CD1c-positive myeloid dendritic cell (primary cell): Measurements from ENCODE around the gene NSD2.
"Not testable (repeated sequence)": the region's sequence is repeated elsewhere in the genome, so short reads cannot be mapped to it uniquely, and the experiment has no call there.

Source experiments
- DNase-seq: peaks from one replicate; pipeline ENCODE4 v3.0.0-alpha.2; 2016; ENCODE audit errors: extremely low spot score

The NSD2 gene

DNA sequence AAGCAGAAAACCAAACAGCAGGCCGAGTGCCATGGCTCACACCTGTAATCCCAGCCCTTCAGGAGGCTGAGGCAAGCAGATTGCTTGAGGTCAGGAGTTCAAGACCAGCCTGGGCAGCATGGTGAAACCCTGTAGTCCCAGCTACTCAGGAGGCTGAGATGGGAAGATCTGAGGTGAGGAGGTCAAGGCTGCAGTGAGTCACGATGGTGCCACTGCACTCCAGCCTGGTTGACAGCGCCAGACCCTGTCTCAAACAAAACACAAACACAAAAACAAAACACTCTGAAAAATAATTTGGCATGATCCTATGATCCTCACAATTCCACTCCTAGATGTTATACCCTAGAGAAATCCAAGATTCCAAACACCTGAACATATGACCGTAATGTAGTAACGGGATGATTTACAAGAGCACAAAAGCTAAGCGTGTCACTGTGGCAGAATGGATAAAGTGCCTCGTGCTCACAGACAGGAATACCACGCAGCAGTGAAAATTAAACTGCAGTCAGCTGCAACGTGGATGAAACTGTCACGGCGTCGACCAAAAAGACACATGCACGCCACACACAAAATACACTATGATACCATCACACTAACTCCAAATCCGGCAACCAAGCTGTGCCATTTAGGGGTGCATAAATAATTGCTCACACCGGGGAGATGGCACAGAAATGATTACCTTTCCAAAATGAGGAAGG, 135.9 kb downstream of the NSD2 start:
- no peak for DNase-seq

DNA sequence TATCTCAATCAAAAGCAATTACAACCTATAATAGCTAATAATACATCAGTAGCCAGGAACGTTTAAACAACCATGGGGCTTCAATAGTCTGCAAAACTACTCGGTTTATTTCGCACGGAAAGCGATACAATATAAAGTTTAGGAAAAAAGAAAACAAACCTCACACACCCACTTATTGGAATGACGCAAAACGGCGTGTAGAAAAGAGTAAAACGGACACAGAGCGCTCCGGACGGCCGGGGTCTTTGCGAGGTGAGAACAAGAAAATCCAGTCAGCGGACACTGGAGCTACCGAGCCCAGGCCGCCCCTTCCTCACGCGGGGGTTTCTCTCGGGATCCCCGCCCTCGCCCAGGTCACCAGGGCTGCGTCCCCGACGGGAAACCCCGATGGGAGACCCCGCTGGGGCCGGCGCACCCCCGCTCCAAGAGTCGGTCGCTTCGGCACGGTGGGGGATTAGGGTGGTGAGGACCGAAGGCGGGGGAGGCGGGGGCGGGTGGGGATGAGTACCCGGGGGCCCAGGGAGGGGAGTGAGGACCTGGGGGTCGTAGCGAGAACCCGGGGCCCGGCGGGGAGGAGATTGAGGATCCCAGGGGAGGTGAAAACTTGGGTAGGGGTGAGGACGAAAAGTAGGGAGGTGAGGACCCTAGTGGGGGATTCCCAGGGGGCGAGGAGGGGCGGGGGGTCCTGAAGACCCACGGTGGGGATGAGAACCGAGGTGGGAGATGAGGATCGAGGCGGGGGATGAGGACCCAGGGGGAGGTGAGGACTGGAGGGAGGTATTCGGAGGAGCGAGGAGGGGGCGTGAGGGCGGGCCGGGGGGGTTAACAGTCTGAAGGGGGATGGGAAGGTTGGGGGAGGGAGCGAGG, 136.8 kb downstream of the NSD2 start:
- peak; percentile 1 for DNase-seq

DNA sequence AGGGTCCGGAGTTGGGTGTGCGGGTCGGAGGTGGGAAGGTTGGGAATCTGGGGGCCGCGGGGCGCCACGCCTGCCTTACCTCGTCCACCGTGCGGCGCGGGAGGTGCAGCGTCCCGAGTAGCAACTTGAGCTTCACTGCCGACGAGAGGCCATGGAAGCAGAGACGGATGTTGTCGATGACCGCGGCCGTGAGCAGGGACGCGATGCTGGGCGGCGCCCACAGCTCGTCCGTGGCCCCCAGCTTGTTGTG, 137.4 kb downstream of the NSD2 start:
- DNase-seq: no peak

DNA sequence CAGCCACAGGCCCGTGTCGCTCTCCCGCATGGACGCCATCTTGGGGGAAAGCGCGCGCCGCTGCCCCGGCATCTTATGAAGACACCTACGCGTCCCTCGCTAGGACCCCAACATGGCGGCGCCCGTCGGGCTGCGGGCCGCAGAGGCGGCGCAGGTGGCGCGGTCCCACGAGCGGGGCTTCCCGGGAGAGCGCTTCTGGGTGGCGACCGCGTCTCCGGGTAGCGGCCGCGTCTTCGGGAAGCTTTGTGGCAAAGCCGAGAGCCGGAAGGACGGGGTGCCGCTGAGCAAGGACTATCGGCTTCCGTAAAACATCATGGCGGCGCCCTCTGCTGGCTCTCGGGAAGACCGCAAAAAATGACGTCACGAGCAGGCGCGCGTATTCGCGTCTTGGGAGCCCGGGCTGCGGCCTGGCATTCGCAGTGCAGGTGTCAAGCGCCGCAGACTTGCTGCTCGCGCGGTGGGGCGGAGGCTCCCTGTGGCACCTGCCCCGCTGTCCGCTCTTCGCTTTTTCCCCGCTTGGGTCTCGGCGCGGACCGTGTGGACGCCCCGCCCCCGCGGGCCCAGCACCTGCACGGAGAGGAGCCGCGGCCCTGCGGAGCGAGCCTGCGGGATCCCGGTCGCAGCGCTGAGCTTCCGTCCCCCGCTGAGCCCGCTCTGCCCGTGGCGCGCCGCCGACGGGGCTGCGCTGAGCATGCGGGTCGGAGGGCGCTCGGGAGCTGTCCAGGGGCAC, 137.9 kb downstream of the NSD2 start, which contains the start of gene NELFA:
TSS of gene NELFA (minus strand) at position 54 of the 730 bp plus-strand sequence. CDS start at position 39, 15 bp downstream.
- DNase-seq: peak; percentile 97

DNA sequence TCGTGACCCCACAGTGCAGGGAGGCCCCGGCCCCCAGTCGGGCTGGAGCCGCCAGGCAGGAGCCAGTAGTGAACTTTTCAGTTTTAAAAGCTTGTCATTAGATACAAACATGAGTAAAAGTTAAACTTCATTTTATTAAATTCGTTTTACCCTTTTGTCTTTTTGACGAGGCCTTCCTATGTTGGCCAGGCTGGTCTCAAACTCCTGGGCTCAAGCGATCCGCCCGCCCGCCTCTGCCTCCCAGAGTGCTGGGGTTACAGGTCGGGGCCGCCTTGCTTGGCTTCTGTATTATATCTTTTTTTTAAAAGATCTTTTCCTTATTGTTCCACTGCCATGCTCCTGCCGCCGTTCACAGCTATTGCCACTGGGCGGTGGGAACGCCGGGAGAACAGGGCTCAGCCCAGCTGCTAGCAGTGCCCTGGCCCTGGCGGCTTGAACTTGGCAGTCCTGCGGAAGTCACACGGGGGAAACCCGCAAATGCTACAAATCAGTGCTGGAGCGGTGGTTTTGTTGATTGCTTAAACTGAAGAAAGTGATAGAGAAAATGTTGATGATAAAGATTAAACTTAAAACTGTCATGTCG, 138.5 kb downstream of the NSD2 start:
- DNase-seq: peak; percentile 76

DNA sequence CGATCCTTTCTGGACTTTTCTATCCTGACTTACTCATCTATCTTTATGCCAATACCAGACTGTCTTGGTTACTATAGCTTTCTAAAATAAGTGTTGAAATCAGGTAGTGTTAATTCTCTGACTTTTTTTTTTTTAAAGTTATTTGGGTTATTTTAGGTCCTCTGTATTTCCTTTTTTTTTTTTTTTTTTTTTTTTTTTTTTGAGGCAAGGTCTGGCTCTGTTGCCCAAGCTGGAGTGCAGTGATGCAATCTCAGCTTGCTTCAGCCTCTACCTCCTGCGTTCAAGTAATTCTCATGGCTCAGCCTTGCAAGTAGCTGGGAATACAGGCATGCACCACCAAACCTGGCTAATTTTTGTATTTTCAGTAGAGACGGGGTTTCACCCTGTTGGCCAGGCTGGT, 140.4 kb downstream of the NSD2 start:
- DNase-seq: peak; percentile 36

DNA sequence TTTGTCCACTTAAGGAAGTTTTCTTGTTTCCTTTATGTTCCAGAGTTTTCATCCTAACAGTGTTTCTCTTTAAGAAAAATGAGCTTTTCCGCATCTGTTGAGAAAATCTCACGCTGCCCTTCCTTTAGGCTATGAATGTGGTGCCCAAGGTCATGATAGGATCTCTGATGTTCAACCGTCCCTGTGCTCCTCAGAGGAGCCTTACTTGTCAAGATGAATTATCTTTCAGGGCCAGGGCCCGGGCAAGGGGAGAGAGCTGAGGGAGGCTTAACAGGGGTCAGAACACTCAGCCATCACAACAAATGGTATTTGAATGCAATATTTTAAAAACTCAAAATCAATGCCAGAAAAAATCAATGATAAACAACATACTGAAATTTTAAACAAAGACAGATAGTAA, 143.8 kb downstream of the NSD2 start:
- DNase-seq: no peak

DNA sequence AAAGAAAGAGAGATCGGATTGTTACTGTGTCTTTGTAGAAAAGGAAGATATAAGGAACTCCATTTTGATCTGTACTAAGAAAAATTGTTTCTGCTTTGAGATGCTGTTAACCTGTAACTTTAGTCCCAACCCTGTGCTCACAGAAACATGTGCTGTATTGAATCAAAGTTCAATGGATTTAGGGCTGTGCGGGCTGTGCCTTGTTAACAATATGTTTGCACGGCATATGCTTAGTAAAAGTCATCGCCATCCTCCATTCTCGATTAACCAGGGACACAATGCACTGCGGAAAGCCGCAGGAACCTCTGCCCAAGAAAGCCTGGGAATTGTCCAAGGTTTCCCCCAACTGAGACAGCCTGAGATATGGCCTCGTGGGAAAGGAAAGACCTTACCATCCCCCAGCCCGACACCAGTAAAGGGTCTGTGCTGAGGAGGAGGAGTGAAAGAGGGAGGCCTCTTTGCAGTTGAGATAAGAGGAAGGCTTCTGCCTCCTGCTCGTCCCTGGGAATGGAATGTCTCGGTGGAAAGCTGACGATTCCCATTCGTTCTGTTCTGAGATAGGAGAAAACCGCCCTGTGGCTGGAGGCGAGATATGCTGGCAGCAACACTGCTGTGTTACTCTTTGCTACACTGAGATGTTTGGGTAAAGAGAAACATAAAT, 150.3 kb downstream of the NSD2 start:
- DNase-seq: not testable (repeated sequence)

DNA sequence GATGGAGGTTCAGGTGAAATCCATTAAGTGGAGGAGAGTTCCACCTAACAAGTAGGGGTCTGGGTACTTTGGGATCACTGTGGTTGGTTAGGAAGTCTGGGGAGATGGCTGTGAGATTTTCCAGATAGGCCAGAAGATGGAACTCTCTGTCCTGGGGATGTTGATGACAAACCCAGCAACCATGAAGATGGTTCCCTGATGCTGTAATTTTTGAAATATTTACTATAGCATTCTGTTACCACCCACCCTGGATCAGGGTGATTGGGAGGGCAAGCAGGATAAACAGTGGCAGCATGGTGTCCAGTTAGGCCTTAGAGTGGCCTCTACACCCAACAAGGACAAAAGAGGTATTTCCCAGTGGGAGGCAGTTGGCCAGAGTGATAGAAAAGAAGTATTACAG, 153.5 kb downstream of the NSD2 start:
- DNase-seq: no peak

DNA sequence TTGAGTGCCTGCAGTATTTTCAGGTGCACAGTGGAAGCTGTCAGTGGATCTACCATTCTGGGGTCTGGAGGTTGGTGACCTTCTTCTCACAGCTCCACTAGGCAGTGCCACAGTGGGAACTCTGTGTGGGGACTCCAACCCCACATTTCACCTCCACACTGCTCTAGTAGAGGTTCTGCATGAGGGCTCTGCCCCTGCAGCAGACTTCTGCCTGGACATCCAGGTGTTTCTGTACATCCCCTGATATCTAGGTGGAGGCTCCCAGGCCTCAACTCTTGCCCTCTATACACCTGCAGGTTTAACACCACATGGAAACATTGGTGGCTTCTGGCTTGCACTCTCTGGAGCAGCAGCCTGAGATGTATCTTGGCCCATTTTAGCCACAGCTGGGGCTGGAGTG, 154.6 kb downstream of the NSD2 start:
- no peak for DNase-seq

DNA sequence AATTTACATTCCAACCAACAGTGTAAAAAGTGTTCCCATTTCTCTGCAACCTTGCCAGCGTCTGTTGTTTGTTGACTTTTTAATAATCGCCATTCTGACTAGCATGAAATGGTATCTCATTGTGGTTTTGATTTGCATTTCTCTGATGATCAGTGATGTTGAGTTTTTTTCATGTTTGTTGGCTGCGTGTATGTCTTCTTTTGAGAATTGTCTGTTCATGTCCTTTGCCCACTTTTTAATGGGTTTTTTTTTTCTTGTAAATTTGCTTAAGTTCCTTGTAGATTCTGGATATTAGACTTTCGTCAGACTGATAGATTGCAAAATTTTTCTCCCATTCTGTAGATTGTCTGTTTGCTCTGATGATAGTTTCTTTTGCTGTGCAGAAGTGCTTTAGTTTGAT, 155.9 kb downstream of the NSD2 start:
- DNase-seq: not testable (repeated sequence)

DNA sequence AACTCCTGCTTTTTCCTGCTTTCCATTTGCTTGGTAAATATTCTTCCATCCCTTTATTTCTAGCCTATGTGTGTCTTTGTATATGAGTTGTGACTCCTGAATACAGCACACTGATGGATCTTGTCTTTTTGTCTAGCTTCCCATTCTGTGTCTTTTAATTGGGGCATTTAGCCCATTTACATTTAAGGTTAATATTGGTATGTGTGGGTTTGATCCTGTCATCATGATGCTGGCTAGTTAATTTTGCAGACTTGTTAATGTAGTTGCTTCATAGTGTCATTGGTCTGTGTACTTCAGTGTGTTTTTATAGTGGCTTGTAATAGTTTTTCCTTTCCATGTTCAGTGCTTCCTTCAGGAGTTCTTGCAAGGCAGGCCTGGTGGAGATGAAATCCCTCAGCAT, 160.0 kb downstream of the NSD2 start:
- not testable (repeated sequence) for DNase-seq
